HG03175 (cell line): ENCODE measurements around the gene OPRL1.

ENCODE experiments used
- ATAC-seq: cut with Tn5 transposase; IDR thresholded peaks from one replicate; pipeline ENCODE4 v1.9.1; 2021; ENCODE audit warnings: mild to moderate bottlenecking, moderate library complexity; ENCODE audit not compliant: unreplicated experiment

Gene OPRL1

DNA sequence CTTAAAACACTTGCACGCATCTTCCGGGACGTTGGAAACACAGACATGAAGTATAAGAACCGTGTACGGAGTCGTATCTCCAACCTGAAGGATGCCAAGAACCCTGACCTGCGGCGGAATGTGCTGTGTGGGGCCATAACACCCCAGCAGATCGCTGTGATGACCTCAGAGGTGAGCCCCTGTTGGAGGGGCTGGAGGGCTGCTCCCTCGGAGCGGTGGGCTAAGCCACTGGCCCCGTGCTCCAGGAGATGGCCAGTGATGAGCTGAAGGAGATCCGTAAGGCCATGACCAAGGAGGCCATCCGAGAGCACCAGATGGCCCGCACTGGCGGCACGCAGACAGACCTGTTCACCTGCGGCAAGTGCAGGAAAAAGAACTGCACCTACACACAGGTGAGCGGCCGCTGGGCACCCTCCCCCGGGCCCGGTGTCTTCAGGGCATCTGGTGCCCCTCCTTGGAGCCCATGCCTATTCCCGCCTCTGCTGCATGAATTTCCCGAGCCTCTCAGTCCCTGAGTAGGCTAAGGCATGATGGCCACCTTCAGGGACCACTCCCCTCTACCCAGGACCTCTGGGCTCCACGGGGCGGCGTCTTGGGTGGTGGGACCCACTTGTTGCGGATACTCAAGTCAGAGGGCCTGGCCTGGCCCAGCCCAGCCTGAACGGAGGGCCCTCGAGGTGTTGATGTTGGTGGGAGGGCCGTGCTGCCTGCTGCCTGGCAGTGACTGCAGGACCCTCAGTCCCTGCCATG is 9.5 kb upstream of the OPRL1 start:
- ATAC-seq: no peak

DNA sequence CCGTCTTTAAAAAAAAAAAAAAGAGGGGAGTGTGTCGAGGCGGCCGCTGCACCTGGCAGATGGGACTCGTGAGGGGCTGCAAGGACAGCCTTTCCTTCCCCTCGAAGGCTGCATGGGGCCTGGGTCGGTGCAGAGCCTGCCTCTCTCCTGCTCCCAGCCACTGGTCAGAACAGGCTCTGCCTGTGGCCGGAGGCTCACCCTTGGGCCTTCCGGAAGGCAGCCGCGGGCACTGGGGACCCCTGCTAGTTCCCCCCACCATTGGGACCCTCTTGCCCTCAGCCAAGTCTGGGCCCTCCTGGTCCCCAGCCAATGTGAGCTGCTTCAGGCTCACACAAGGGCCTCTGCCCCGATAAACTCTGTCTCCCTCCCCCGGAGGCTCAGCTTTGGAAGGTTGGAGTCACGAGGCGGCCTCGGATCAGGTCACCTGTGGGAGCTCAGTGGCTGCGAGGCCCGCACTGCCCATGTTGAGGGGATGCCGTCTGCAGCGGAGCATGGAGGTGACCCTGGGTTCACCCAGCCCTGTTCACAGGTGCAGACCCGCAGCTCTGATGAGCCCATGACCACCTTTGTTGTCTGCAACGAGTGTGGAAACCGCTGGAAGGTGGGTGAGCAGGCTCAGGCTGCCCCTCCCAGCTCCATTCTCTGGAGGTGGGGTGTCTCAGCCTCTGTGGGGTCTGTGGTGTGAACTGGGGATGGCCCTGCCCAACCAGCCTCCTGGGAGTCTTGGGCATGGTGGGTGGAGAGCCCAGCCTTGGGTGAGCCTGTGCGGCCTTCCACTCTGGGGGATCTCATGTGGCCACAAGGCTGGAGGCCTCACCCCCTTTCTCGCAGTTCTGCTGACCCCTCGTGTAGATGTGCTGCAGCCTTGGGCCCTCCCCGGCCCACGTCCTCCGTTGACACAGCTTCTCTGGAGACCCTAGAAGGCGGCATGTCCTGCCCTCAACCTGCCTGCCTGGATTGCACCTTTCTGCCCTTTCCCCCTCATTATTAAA is 8.2 kb upstream of the OPRL1 start:
- ATAC-seq: no peak

DNA sequence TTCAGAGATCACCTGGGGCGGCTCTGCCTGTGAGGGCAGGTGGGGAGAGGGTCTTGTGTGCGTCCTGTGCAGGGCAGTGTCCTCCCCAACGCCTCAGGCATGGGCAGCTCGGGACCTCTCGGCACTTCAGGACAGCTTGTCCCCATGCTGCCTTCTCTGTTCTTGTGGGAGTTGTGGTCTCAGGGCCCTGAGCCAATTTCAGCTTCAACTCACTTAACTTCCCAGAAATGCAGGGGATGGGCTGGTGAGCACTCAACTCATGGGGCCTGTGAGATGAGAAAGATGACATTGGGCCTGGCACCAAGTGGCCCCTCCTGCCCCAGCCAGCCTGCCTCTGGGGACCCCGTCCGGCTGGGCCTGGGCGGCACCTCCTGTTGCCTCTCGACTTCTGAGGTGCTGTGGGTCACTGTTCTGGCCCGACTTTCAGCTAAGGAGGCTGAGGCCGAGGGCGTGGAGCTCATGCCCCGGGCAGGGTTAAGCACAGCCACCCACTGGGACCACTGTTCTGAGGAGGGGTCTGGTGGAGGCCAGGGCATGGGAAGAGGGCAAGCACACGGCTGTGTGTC is 7.3 kb upstream of the OPRL1 start:
- ATAC-seq: no peak

DNA sequence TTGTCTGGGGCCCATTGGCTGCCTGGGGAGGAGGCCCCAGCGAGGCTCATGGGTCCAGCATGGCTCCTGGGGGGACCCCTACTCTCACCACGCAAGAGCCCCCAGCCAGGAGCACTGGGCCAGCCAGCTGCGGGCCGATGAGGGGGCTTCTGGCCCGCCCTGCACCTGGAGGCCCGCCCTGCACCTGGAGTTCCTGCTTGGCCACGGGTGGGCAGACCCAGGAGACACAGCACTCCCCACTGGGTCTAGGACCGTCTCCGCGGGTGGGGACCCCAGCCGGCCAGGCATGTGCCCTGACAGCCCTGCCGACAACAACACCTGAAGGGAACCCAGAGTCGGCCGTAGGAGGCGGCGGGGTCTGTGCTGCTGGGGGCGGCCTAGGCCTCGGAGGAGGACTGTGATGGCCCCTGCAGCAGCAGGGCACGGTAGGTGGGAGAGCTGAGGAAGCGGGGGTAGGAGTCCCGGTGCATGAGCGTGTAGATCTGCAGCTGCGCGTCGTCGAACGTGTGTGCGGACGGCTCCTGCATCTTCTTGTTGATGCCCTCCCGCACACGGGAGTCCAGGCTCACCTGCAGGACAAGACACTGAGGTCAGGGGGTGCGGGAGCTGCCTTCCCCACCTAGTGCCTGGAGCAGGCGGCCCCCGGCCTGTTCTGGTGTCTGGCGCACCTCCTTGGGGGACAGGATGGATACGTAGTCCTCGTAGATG is 6.3 kb upstream of the OPRL1 start:
- ATAC-seq: no peak

- ATAC-seq: no peak
Observed at GRCh38 chr20:64074184-64074789, 5.6 kb upstream of the OPRL1 start.

GRCh38 chr20:64074963-64075362 is 4.9 kb upstream of the OPRL1 start:
- no peak for ATAC-seq

GRCh38 chr20:64075556-64075955 is 4.3 kb upstream of the OPRL1 start:
- no peak for ATAC-seq

- ATAC-seq: no peak
Observed at GRCh38 chr20:64076061-64076997, 3.6 kb upstream of the OPRL1 start.

GRCh38 chr20:64077094-64077493 is 2.8 kb upstream of the OPRL1 start:
- no peak for ATAC-seq

- ATAC-seq: no peak
Observed at GRCh38 chr20:64077541-64077875, 2.4 kb upstream of the OPRL1 start.

DNA sequence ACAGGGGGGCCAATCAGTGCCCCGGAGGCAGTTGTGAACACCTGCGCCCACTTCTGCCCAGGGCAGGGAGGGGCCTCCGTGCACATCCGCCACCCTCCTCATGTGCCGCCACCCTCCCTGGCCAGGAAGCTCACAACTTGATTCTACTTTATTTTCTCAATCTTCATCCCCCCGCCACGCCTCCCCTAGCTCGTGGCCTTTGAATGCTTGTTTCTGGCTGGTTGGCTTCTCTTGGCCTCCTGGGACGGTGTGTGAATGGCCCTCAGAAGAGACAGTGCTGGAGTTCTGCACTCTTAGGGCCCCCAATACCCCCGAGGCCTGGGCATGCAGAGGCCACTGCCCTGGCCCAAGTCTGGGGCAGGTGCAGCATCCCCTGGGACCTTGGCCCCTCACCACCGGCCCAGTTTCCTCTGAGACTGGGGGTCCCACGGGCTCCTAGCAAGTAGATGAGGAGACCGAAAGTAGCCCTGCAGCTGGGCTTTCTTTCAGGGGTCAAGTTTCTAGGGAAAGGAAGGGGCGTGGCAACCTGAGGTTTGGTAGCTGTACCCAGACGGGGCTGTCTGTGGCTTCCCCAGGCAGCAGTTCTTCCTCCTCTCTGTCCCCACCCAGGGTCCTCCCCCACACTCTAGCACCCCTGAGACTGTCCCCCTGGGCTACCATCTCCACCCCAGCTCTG is 1.9 kb upstream of the OPRL1 start:
- ATAC-seq: peak; percentile 32

GRCh38 chr20:64078934-64079272 is 979 bp upstream of the OPRL1 start:
- ATAC-seq: no peak

DNA sequence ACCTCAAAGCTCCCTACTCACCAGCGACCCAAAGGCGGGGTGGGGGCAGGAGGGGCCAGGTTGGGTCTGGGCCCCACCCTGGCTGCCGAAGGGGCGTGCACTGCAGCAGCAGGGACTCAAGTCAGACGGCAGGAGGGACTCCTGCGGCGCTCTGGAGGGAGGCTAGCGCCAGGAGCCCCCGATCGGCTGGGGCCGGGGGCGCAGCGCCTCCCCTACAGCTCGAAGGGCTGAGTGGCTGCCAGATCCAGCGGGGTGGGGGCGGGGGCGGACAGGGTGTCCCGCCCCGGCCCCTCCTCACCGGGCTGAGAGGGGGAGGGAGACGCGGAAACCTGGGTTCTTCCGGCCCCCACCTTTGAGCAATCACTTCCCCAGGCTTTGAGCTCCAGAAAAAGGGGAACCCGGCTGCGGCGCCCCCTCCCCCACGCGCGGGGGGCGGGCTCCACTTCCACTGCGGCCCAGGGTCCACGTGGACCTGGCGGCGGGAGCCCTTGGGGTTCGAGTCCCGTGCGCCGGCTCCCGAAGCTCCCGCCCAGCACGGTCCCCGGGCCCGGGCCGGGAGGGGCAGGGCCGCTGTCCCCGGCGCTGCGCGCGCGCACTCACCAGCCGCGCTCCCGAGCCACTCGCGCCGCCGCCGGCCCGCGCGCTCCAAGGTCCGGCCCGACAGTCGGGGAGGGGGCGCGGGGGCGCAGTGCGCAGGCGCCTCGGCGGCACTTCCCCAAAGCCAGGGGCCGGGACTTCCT is 439 bp upstream of the OPRL1 start, which contains the start of gene RGS19:
Gene RGS19, minus strand, starts transcription at position 246 of the 740 bp plus-strand sequence. CDS start 2,632 bp downstream, outside the sequence.
- ATAC-seq: peak; percentile 38

GRCh38 chr20:64080813-64081623 is 1.1 kb downstream of the OPRL1 start:
- no peak for ATAC-seq

- no peak for ATAC-seq
Observed at GRCh38 chr20:64081624-64081964, 1.7 kb downstream of the OPRL1 start.

DNA sequence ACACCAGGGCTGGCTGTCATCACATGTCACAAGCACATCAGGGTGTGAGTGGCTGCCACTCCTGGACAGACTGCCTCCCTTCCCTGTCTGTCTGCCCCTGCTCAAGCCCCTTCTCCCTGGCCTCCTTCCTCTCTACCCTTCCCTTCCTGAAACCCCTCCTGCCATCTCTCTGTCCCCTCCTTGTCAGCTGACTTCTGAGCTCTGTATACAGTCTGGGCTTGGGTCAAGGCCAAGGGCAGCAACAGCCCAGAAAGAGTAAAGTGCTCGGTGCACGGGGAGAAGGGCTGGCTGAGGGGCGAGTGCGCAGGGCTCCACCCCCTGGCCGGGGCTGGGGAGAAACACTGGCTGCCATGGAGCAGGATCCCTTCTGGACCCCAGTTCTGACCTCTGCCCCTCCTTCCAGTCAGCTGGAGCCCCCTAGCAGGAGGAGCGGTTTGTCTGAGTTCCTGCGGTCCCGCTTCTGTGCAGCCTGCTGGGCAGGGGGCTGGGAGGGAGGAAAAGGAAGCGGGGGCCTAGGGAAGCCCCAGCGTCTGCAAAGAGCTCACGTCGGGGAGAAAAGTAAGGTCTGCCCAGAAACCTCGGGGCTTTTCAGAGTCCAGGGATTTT is 2.3 kb downstream of the OPRL1 start:
- ATAC-seq: no peak

DNA sequence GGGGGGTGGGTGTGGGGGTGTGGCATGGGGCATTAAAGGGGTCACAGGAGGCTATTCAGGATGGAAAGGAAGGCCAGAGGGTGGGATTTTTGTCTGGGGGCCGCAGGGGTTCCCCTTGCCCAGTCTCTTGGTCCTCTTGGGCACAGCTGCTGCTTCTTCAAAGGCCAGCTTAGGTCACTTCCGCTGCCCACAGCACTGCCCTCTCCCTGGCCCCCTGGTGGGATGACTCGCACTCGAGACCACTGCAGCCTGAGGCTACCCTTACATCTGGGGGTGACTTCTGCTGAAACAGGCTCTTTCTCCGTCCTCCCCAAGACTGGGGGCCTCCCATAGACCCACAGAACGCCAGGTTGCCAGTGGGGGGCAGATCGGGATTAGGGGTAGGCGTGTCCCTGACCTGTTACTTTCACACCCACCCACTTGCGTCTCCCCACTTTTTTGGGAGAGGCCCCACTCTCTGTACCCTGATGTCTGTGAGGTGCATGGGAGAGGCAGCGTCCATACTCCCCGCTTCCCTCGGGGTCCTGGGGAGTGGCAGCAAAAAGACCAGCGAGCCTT is 3.0 kb downstream of the OPRL1 start:
- ATAC-seq: no peak
